ENCODE measurements around the gene SELENON. TPM values are rescaled to one million over a fixed set of nuclear protein-coding genes. Genes with fewer than 3 reads are reported as not detected.

SELENON gene
- total and polyA plus RNA-seq, 2 experiments from 2014 or later: 26.7 to 37.7 TPM

- Histone ChIP-seq H3K79me2 (no peaks in the 10 kb centered on the region), H2AFZ (no peak overlapping the region), H3K9me2 (replicated peaks; ENCODE audit: insufficient read depth) (no peaks in the 10 kb centered on the region), H3K4me2 (no peak overlapping the region), H3K27ac (peak overlapping the region; percentile 86), H3K27me3 (no peaks in the 10 kb centered on the region), H3K36me3 (replicated peaks; ENCODE audit: insufficient read depth, low read depth) (no peaks in the 10 kb centered on the region), H3K4me1 (ENCODE audit: insufficient read depth) (peaks cover 60% of the 10 kb centered on the region), H4K20me1 (ENCODE audit: insufficient read depth, poor library complexity, severe bottlenecking) (no peaks in the 10 kb centered on the region), H3K4me3 (no peak overlapping the region), H3K9me3 (ENCODE audit: low read depth) (no peaks in the 10 kb centered on the region)
- WGBS (ENCODE audit: low lambda C conversion rate, missing lambda C conversion rate): 97% methylated on average over 23 of the region's 27 CpGs
- no peak for TF ChIP-seq EZH2phosphoT487 (IDR thresholded peaks at IDR 0.05; ENCODE audit: low read depth, severe bottlenecking, unreplicated experiment)
- TF ChIP-seq, protein P1, sequence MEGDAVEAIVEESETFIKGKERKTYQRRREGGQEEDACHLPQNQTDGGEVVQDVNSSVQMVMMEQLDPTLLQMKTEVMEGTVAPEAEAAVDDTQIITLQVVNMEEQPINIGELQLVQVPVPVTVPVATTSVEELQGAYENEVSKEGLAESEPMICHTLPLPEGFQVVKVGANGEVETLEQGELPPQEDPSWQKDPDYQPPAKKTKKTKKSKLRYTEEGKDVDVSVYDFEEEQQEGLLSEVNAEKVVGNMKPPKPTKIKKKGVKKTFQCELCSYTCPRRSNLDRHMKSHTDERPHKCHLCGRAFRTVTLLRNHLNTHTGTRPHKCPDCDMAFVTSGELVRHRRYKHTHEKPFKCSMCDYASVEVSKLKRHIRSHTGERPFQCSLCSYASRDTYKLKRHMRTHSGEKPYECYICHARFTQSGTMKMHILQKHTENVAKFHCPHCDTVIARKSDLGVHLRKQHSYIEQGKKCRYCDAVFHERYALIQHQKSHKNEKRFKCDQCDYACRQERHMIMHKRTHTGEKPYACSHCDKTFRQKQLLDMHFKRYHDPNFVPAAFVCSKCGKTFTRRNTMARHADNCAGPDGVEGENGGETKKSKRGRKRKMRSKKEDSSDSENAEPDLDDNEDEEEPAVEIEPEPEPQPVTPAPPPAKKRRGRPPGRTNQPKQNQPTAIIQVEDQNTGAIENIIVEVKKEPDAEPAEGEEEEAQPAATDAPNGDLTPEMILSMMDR (IDR thresholded peaks at IDR 0.05; ENCODE audit: poor library complexity): no peak
- TF ChIP-seq EZH2 (IDR thresholded peaks at IDR 0.05; ENCODE audit: borderline replicate concordance): no peak
- no peak for DNase-seq (ENCODE audit: low spot score)
Observed at GRCh38 chr1:25769625-25770383, 30.2 kb upstream of the SELENON start.

- TF ChIP-seq EZH2phosphoT487 (IDR thresholded peaks at IDR 0.05; ENCODE audit: low read depth, severe bottlenecking, unreplicated experiment) (no peak), EZH2 (IDR thresholded peaks at IDR 0.05; ENCODE audit: borderline replicate concordance) (no peak)
- TF ChIP-seq, protein P1 (IDR thresholded peaks at IDR 0.05; ENCODE audit: poor library complexity): no peak
- Histone ChIP-seq H4K20me1 (ENCODE audit: insufficient read depth, poor library complexity, severe bottlenecking) (no peaks in the 10 kb centered on the region), H3K4me3 (no peak overlapping the region), H3K9me2 (replicated peaks; ENCODE audit: insufficient read depth) (no peaks in the 10 kb centered on the region), H3K4me2 (peak overlapping the region; percentile 67), H3K27ac (peak overlapping the region; percentile 86), H3K4me1 (ENCODE audit: insufficient read depth) (peaks cover 63% of the 10 kb centered on the region), H3K27me3 (no peaks in the 10 kb centered on the region), H3K9me3 (ENCODE audit: low read depth) (no peaks in the 10 kb centered on the region), H3K36me3 (replicated peaks; ENCODE audit: insufficient read depth, low read depth) (no peaks in the 10 kb centered on the region), H2AFZ (no peak overlapping the region), H3K79me2 (no peaks in the 10 kb centered on the region)
- 64% methylated on average over 11 of the region's 14 CpGs for WGBS (ENCODE audit: low lambda C conversion rate, missing lambda C conversion rate)
- no peak for DNase-seq (ENCODE audit: low spot score)
Observed at GRCh38 chr1:25770541-25771220, 29.3 kb upstream of the SELENON start.

GRCh38 chr1:25771221-25772114, 28.5 kb upstream of the SELENON start:
- no peaks in the 10 kb centered on the region for H3K9me2 ChIP-seq (replicated peaks; ENCODE audit: insufficient read depth)
- 28% methylated on average over 34 of the region's 34 CpGs for WGBS (ENCODE audit: low lambda C conversion rate, missing lambda C conversion rate)
- H4K20me1 ChIP-seq (ENCODE audit: insufficient read depth, poor library complexity, severe bottlenecking): no peaks in the 10 kb centered on the region
- no peak for TF ChIP-seq EZH2phosphoT487 (IDR thresholded peaks at IDR 0.05; ENCODE audit: low read depth, severe bottlenecking, unreplicated experiment)
- TF ChIP-seq, protein P1 (IDR thresholded peaks at IDR 0.05; ENCODE audit: poor library complexity): no peak
- TF ChIP-seq EZH2 (IDR thresholded peaks at IDR 0.05; ENCODE audit: borderline replicate concordance): no peak
- no peaks in the 10 kb centered on the region for H3K27me3 ChIP-seq
- H2AFZ ChIP-seq: no peak overlapping the region
- no peaks in the 10 kb centered on the region for H3K9me3 ChIP-seq (ENCODE audit: low read depth)
- no peaks in the 10 kb centered on the region for H3K36me3 ChIP-seq (replicated peaks; ENCODE audit: insufficient read depth, low read depth)
- H3K79me2 ChIP-seq: no peaks in the 10 kb centered on the region
- H3K4me1 ChIP-seq (ENCODE audit: insufficient read depth): peaks cover 60% of the 10 kb centered on the region
- peak; percentile 76 for DNase-seq (ENCODE audit: low spot score)
- H3K27ac ChIP-seq: peak overlapping the region; percentile 86
- H3K4me2 ChIP-seq: peak overlapping the region; percentile 67
- no peak overlapping the region for H3K4me3 ChIP-seq

All from hepatocyte (in vitro differentiated cells).